Breast epithelium (tissue), 3 donors: ENCODE measurements around the gene PROK1.

Source experiments
- CTCF ChIP-seq, 3 donors: fragments of 450-650 bp; IDR thresholded peaks; one replicate each; pipeline ENCODE4 v1.5.1; 2016 to 2017; ENCODE audit warnings: antibody characterized with exemption in 3 of 3, mild to moderate bottlenecking in 3 of 3, moderate library complexity in 3 of 3
- POLR2A ChIP-seq: fragments of 450-650 bp; IDR thresholded peaks from one replicate; pipeline ENCODE4 v1.6.1; 2016; ENCODE audit warnings: antibody characterized with exemption, mild to moderate bottlenecking, moderate library complexity

- TF ChIP-seq CTCF (IDR thresholded peaks at IDR 0.05), result no peak
- no peak for TF ChIP-seq POLR2A
These were observed 14.3 kb downstream of the PROK1 start for GRCh38 chr1:110465038-110465813.
